GM18951 (cell line): ENCODE data around the gene ABCG5.

Experiments
- POLR2A ChIP-seq: IDR thresholded peaks from 4 replicates; pipeline ENCODE4 v1.6.1; 2011; ENCODE audit warnings: mild to moderate bottlenecking; ENCODE audit not compliant: insufficient read length, insufficient read depth; ENCODE audit errors: extremely low read depth
- in situ Hi-C: fragments of 300-500 bp; cut with MboI; formaldehyde crosslinking; loops from one replicate; pipeline ENCODE4 v1.12.0; 2022; ENCODE audit warnings: low sequenced_read_pairs, mixed read lengths, inconsistent platforms; ENCODE audit not compliant: unreplicated experiment

ABCG5 gene

GRCh38 chr2:43778233-43778632 is 60.4 kb downstream of the ABCG5 start:
- in situ Hi-C loops = no loop called here
- TF ChIP-seq POLR2A = no peak

GRCh38 chr2:43777306-43777926 is 61.2 kb downstream of the ABCG5 start:
- TF ChIP-seq POLR2A = no peak
- in situ Hi-C loops = no loop called here

- in situ Hi-C loops = no loop called here
- TF ChIP-seq POLR2A = no peak
Observed at GRCh38 chr2:43776324-43776723, 62.3 kb downstream of the ABCG5 start.

GRCh38 chr2:43774617-43775016 is 64.0 kb downstream of the ABCG5 start:
- in situ Hi-C loops = no loop called here
- no peak for TF ChIP-seq POLR2A

GRCh38 chr2:43773876-43774613 is 64.6 kb downstream of the ABCG5 start, which contains the start of gene DYNC2LI1:
Gene DYNC2LI1 (plus strand): TSS chr2:43774039. CDS start chr2:43774139, 100 bp downstream.
- peak; percentile 59 for TF ChIP-seq POLR2A
- in situ Hi-C loops = no loop called here

- in situ Hi-C loops = no loop called here
- TF ChIP-seq POLR2A = no peak
Observed at GRCh38 chr2:43766006-43766405, 72.6 kb downstream of the ABCG5 start.

- in situ Hi-C loops = no loop called here
- TF ChIP-seq POLR2A = no peak
Observed at GRCh38 chr2:43764086-43764705, 74.4 kb downstream of the ABCG5 start.

GRCh38 chr2:43763091-43763490 is 75.5 kb downstream of the ABCG5 start:
- in situ Hi-C loops = no loop called here
- TF ChIP-seq POLR2A = no peak
